Left ventricle myocardium superior (tissue), 1 donor: ENCODE results near the gene SUCO. TPM values are rescaled to one million over a fixed set of nuclear protein-coding genes. Genes with fewer than 3 reads are reported as not detected.
A peak's percentile ranks its signal among the peaks of the same experiment; 100 is the strongest.
"Not testable (repeated sequence)": the region's sequence is repeated elsewhere in the genome, so short reads cannot be mapped to it uniquely, and the experiment has no call there.

Source experiments
- ATAC-seq: fragments of 200-7000 bp; cut with Tn5 transposase; one replicate; pipeline ENCODE4 v1.9.1; 2020; ENCODE audit warnings: mild to moderate bottlenecking, moderate library complexity
- DNase-seq: peaks from one replicate; pipeline ENCODE4 v3.0.0-alpha.2; 2020
- intact Hi-C: fragments of 100-400 bp; cut with micrococcal nuclease; formaldehyde crosslinking; loops from one replicate; pipeline ENCODE4 v1.11.0; 2022
- long read RNA-seq: library from polyadenylated mRNA; unstranded; transcript quantifications from one replicate; pipeline ENCODE4 v2.0.0, GENCODE V29; 2021
- total RNA-seq: library from RNA; stranded (reverse); fragmentation: NEBNext Ultra II Directional; extraction: Animal tissue kit (Norgen Biotek cat#: 25700); gene quantifications from one replicate; pipeline ENCODE4 v1.2.1, GENCODE V29; 2021
- donor health status: DM: no; HTN: yes; CAD: no; lungs with severe emphysema.

The SUCO gene, protein sequence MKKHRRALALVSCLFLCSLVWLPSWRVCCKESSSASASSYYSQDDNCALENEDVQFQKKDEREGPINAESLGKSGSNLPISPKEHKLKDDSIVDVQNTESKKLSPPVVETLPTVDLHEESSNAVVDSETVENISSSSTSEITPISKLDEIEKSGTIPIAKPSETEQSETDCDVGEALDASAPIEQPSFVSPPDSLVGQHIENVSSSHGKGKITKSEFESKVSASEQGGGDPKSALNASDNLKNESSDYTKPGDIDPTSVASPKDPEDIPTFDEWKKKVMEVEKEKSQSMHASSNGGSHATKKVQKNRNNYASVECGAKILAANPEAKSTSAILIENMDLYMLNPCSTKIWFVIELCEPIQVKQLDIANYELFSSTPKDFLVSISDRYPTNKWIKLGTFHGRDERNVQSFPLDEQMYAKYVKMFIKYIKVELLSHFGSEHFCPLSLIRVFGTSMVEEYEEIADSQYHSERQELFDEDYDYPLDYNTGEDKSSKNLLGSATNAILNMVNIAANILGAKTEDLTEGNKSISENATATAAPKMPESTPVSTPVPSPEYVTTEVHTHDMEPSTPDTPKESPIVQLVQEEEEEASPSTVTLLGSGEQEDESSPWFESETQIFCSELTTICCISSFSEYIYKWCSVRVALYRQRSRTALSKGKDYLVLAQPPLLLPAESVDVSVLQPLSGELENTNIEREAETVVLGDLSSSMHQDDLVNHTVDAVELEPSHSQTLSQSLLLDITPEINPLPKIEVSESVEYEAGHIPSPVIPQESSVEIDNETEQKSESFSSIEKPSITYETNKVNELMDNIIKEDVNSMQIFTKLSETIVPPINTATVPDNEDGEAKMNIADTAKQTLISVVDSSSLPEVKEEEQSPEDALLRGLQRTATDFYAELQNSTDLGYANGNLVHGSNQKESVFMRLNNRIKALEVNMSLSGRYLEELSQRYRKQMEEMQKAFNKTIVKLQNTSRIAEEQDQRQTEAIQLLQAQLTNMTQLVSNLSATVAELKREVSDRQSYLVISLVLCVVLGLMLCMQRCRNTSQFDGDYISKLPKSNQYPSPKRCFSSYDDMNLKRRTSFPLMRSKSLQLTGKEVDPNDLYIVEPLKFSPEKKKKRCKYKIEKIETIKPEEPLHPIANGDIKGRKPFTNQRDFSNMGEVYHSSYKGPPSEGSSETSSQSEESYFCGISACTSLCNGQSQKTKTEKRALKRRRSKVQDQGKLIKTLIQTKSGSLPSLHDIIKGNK (N-terminal part only)
- total RNA-seq, result 19.1 TPM
- long read RNA-seq, partial matches to known transcripts, result 4 of 5 reads
- long read RNA-seq, other reads (novel, unspliced or antisense), result 0 of 5 reads

DNA sequence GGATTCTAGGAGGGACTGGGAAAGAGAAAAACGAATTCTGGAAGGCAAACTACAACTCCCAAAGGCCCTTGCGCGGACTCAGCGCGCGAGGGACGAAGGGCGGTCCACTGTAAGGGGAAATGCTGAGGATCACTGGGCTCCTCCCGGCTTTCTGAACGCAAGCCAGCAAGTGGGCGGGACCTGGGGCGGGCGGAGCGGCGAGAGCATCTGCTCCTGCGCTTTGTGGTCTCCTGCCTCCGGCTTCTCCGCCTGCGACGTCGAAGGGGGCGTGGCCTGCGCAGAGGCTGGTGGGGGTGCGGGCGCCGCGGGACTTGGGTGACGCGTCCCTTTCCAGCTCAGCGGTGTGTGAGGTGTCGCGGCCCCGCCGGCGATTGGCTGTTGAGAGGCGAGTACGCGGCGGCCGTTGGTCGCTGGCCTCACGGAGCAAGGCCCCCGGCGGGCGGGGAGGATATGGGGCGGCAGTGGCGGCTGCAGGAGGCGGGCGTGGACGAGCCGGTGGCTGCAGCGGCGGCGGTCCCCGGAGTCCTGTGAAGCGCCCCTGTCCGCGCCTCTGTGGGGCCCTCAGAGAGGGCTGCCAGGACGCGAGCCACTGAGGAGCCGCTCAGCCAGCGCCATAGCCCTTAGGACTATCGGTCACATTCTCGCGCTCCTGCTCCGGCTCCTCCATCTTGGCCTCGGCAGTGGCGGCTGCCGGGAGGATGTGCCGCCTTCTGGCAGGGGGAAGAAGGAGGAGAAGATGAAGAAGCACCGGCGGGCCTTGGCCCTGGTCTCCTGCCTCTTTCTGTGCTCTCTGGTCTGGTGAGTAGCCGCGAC is at the start of gene SUCO:
Gene SUCO (plus strand): TSS at position 451 of the 813 bp plus-strand sequence. CDS start 286 bp downstream, at position 737.
- intact Hi-C loops, result no loop called here
- peak; percentile 100 for DNase-seq
- ATAC-seq, result peak; percentile 95

DNA sequence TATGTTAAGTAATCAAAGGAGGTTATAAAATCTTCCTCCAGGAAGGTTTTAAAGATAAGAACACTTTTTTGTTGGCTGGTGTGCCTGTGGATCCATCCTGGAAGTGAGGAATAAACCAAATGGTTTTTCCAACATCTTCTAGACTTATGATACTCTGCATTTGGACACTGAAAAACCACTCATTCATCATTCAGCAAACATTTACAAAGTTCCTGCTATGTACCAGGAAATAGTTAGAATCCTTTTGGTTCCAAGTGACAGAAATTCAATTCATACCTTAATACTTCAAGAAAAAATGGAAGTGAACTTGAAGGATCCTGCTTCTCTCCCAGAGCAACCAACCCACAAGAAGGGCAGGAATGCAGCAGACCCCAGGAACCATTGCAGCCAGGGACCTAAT is 49.5 kb upstream of the SUCO start:
- ATAC-seq, result no peak
- no peak for DNase-seq
- intact Hi-C loops, result no loop called here

DNA sequence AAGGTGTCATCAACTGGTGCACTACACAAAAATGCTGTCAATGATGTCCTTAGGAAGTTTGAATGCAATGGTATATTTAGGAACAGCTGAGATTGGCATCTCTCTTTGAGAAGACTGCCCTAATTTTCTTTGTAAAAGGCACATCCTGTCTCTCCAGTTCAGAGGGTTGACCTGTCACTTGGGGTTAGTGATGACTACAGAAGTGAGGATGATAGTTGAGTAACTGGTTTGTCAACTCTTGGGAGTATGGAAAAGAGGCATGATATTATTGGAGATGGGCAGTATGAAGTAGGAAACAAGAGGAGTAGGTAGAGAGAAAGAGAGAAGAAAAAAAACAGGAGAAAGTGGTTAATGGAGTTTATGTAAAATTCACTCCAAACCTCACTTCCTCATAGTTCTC is 48.7 kb upstream of the SUCO start:
- ATAC-seq (no peak), DNase-seq (no peak)
- intact Hi-C loops, result no loop called here

DNA sequence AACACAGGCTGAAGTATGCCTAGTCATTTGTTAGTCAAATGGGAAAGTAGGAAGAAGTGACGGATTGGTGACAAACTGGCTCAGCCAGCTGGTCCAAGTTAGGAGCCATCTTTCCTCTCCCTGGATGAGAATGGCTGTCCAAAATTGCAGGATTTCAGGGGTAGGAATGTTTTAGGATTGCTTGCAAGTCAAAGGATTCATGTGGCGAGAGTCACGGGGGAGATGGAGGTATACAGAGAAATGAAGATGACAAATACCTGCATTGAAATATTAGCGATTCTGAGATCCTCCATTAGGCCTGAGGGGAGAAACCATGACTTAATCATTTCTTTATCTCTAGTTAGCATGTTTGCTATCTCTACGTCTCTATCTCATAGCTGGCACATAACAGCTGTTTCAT is 47.3 kb upstream of the SUCO start:
- DNase-seq (no peak), ATAC-seq (no peak)
- intact Hi-C loops, result no loop called here

DNA sequence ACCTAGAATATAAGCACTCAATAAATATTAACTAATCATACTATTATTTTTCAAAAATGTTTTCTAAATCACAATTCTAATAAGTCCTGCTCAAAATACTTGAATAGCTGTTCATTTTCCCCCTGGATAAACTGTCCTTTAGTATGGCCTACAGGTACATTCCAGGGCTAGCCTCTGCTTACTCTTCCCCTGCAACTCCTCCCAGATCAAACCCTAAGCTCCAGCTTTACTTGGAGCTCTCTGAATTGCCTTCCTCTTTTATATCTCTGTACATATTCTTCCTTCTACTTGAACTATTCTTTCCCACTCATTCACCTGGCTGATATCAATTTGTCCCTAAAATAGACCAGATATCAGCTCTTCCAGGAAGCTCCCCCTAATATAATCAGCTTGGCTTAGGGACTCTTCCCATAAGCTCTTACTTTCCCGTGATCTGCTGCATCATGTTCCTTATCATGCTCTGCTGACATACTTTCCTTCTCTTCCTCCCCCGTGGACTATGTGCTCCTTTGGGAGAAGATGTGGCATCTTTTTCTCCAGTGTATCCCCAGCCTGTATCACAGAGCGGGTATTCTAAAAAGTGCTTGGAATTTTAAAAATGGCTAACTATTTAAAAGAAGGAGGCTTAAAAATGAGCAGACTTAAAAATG is 46.0 kb upstream of the SUCO start:
- intact Hi-C loops, result no loop called here
- no peak for DNase-seq
- ATAC-seq, result no peak

DNA sequence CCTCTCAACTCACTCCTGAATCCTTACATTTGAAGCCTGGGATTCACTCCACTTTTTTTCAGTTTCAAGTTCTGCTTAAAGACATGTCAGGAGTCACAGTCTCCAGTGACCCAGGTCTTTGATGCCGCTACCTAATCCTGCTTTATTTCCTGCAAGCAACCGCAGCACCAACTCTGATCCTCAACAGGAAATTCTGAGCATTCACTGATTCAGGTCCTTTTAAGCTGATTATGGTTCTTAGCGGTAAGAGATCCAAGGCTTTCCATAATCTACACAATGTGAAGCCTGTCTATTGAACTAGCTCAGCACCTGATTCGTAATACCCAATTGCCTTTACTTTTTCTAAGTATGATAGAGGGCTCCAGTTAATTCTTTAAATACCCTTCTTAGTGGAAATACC is 45.4 kb upstream of the SUCO start:
- no peak for ATAC-seq
- intact Hi-C loops, result no loop called here

DNA sequence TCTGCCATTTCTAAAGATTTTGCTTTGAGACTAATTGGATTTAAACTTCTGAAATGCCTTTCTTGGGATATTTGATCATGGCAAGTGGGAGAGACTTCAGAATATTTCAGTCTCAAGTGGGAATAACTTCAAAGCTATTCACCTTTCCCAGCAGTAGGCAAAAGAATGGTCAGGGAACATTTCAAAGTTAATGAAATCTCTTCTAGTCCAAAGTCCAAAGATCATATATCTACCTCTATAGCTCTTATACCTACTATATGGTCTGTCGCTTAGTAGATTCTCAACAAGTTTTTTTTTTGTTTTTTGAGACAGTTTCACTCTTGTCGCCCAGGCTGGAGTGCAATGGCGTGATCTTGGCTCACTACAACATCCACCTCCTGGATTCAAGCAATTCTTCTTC is 44.6 kb upstream of the SUCO start:
- DNase-seq (no peak), ATAC-seq (no peak)
- intact Hi-C loops, result no loop called here

More for the DNA sequence above, 45.4 kb upstream of the SUCO start:
- DNase-seq, result no peak

DNA sequence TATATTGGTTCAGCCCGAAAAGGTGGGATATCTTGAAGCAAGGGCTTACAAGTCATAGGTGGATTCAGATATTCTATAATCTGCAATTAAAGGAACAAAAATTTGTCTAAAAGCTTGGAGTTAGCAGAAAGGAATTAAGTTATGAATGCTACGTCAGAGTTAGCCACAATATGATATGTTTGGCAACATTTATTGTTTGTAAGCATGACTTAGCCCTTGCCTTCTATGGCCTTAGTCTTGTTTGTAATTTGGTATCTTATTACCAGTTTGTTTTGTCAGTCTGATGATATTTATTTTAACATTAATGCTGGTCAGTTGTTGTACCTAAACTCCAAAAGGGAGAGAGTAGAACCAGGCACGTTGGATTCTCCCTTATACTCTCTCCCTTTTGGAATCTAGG is 43.1 kb upstream of the SUCO start:
- DNase-seq (no peak), ATAC-seq (no peak)
- intact Hi-C loops, result no loop called here

DNA sequence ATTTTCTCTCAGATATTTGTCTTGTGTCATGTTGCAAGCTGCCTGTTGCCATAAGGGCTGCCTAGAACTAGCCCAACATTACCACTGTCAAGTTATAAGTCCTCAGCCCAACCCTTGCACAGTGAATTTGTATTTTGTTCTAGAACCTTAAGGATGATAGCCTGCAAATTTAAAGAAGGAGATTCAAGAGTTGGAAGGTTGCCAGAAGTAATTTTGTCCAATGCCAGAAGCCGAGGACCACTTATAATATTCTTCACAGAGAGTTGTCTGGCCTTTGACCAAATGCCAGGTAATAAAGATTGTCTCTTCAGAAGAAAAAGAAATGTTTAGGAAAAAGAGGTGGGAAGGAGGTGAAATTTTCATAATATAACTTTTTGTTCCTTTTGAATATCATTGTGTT is 40.5 kb upstream of the SUCO start:
- ATAC-seq, result no peak
- intact Hi-C loops, result no loop called here

DNA sequence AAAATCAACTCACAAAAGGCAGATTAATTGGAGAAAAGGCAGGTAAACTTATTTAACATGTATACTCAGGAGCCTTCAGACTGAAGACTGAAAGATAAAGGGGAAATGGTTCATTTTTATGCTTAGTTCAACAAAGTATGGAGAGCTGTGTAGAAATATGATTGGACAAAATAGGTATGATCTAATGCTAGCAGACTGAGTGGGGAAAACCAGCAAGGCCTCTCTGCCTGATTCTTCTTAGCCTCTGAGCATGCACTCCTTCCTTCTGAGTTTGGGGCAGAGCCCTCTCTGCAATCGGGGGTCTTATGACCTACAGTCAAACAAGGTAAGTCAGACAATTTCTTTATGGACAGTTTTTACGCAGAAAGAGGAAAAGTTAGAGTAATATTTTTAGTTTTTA is 38.8 kb upstream of the SUCO start:
- no peak for DNase-seq
- intact Hi-C loops, result no loop called here
- ATAC-seq, result no peak

More for the DNA sequence above, 40.5 kb upstream of the SUCO start:
- DNase-seq, result no peak

DNA sequence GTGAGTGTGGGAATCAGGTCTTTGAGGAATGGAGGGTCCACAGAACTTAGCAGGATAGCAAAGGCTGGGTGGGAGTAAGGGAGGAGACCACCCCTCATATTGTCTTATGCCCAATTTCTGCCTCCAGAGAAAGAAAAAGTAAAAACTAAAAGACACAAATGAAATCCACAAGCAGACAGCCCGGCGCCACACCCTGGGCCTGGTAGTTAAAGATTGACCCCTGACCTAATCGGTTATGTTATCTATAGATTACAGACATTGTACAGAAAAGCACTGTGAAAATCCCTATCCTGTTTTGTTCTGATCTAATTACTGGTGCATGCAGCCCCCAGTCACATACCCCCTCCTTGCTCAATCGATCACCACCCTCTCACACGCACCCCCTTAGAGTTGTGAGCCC is 36.8 kb upstream of the SUCO start:
- intact Hi-C loops, DNase-seq, ATAC-seq: not testable (repeated sequence)

DNA sequence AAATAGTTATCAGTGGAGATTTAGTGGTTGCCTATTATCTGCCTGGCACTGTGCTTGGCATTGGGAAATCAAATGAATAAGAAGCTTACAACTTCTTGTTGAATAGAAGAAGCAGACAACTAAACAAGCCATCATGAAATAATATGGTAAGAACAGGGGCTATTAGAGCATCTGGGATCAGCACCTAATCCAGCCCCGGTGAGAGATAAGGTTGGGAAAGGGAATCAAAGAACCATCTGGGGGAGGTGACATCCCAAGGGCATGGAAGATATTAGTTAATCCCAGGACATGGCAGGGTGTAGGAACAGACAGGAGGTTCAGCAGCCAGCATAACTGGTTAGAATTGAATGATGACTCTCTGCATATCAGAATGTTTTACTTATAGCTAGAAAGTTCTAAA is 36.3 kb upstream of the SUCO start:
- intact Hi-C loops, result no loop called here
- ATAC-seq (no peak), DNase-seq (no peak)

DNA sequence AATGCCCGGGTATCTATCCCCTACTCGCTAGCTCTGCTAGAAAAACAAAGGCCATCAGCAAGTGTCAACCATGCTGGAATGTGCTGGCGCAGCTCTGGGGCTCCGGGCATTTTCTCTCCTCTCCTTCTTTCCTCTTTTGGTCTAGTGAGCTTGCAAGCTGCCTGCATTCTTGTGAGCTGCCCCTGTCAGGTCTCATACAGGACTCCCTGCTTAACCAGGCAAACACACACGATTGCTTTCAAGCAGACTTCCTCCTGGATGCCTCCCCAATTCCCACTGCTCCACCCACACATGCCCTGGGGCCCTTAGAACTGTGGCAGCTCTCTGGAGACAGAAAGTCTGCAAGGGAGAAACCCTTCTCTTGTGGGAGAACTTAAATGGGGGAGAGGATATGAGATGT is 35.7 kb upstream of the SUCO start:
- DNase-seq, result no peak
- intact Hi-C loops, result no loop called here
- peak; percentile 26 for ATAC-seq

DNA sequence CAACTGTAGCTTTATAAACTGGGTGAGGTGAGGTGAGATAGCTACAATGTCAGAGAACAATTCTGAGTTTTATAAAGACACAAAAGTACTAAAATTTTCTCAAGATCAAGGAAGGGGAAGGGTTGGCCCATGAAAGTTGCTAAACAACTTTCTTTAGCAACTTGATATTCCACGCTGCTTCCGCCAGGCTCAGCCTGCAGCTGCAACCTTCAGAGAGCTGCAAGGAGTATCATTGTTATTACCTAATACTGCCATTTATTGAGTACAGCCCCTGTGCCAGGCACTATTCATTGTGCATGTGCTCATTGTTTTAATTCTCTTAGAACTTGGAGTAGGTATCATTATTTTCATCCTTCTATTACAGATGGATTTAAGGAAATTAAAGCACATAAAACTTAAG is 34.1 kb upstream of the SUCO start:
- ATAC-seq (no peak), DNase-seq (no peak)

DNA sequence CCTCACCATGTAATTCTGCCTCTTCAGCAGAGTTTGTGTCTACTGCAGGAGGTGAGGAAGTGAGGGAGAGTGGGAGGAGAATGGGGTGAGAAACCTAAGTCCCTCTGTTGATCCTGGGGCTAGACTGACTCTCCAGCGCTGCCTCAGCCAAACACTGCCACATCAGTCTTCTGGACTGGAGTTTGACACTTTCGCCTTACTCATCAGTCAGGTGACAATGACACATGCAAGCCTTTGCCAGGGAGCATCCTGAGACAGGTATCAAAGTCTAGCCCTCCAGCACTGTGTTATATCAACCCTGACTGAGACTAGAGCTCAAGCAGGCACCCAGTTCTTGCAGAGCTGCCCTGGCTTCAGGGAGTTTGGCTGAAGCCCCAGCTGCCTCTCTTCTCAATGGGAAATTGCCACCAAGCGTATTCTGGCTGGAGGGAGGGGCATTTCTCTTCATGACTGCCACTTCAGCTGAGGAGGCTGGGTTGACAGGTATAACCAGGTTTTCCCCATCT is 33.3 kb upstream of the SUCO start:
- peak; percentile 42 for ATAC-seq
- intact Hi-C loops, result no loop called here
- DNase-seq, result no peak

More for the DNA sequence above, 34.1 kb upstream of the SUCO start:
- intact Hi-C loops, result no loop called here

DNA sequence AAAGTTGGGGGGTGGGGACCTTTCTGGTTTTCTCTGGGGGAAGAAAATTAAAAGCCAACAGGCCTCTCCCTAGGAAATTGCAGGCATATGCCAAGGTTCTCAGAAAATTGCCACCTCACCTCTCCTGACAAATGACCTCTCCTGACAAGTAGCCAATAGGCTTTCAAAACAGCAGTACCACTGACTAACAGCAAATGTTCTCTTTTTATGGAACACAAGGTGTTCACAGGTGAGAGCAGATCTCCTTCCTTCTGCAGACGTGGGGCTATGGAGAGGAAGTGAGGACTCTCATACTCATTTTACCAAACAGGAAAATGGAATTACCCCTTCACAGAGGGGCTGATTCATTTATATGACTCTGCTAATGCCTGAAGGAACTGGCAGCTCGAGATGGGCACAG is 32.7 kb upstream of the SUCO start:
- intact Hi-C loops, result no loop called here
- no peak for ATAC-seq

DNA sequence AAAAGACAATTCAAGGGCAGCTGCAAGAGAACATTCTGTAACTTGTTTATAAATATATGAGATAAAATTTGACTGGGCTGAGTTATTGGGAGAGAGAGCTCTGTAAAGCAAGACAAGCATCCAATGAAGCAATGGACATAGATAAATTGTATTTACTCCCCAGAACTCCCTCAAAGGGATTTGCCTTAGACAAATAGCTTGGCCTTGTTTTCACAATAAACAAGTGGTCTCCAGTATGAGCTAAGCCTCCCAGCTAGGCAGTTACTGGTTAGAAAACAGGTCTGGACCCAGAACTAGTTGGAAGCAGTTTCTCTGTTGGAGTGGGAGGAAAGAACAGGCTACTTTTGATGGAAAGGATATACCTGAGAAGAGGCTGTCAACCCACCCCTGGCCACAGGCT is 25.2 kb upstream of the SUCO start:
- DNase-seq, result no peak
- intact Hi-C loops, result no loop called here
- ATAC-seq, result no peak

More for the DNA sequence above, 32.7 kb upstream of the SUCO start:
- no peak for DNase-seq

DNA sequence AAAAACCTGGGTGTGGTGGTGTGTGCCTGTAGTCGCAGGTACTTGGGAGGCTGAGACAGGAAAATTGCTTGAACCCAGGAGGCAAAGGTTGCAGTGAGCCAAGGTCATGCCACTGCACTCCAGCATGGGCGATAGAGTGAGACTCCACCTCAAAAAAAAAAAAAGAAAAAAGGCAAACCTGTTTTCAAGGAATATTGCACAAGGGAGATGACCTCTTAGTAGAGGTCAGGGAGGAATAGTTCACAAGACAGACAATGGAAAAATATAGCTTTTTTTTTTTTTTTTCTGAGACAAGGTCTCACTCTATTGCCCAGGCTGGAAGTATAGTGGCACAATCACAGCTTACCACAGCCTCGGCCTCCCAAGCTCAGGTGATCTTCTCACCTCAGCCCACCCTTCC is 22.5 kb upstream of the SUCO start:
- no peak for DNase-seq
- no peak for ATAC-seq
- intact Hi-C loops, result no loop called here
